GOT3 (cell line): ENCODE data around the gene PRKAR2B.

ENCODE experiments used
- DNase-seq: peaks from one replicate; lab custom pipeline; 2025; ENCODE audit warnings: mixed read lengths; lab: John Stamatoyannopoulos, UW

PRKAR2B gene

GRCh38 chr7:107185716-107186115 lies 141.2 kb downstream of the PRKAR2B start:
- DNase-seq = no peak

DNA sequence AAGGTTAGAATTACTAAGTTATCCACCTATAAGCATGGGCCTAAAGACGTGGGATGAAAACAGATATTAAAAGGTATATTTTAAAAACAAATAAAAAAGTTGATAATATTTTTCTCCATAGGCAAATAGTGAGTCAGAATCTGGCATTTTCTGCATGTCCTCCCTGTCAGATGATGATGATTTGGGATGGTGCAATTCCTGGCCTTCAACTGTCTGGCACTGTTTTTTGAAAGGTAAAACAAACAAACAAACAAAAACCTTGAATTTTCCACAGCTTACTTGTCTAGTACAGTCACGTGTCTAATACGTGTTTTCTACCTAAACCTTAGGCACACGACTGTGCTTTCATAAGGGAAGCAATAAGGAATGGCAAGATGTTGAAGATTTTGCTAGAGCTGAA lies 141.7 kb downstream of the PRKAR2B start:
- DNase-seq = no peak

DNA sequence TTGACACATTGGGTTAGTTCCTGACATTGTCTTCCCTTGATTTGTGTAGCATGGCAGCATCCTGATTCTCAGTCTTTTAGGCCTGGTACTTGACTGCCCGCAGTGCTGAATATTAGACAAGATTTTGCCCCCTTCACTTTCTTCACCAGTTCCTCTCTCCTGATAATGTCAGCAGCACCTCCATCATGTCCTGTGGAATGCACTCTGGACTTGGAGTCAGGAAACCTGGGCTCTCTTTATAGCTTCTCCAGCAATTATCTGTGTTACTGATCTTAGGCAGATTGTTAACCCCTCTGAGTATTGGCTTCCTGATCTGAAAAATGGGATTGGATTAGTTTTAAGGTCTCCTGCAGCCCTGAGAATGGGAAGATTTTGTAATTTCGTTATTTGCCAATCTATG lies 143.3 kb downstream of the PRKAR2B start:
- no peak for DNase-seq

- no peak for DNase-seq
These were observed 145.6 kb downstream of the PRKAR2B start for GRCh38 chr7:107190090-107190489.

DNA sequence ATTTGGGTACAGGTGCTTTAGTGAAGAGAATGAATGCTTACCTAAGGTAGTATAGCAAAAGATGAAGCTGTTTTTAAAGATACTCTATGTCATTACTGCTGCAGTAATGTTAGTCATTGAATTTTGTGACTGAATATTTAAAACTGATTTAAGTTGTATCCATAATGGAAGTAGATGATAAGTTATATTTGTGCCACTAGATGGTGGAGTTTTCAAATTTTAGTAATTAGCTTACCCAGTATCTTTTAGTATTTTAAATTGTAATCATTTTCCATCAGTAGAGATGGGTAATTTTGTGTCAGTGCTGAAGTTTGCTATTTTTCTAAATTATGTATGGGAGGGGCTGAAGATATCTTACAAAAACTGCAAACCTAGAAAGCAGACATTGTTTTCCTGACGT lies 149.5 kb downstream of the PRKAR2B start:
- DNase-seq = no peak

DNA sequence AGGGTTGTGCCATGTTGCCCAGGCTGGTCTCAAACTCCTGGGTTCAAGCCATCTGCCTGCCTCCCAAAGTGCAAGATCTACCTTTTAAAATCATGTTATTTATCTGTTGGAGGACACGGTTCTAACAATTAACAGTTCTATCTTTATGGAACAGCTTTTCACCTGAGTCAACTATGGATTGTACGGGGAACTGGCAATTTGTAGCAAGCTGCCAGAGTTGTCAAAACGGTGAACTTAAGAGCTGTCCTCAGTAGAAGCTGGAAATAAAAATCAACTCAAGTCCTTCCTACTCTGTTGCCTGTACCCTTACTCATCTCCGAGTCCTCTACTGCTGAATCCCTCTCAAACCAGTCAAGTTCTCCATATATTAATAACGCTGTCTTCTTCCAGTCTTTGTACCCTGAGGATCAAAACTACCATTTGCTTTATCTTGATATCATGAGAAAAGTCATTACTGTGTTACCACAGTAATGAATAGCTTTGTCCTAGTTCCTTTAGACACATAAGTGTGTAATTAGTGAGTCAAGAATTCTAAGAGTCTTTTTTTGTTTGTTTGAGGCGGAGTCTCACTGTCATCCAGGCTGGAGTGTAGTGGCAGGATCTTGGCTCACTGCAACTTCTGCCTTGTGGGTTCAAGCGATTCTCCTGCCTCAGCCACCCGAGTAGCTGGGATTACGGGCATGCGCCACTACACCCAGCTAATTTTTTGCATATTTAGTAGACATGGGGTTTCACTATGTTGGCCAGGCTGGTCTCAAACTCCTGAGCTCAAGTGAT lies 152.5 kb downstream of the PRKAR2B start:
- no peak for DNase-seq

GRCh38 chr7:107201795-107202450 lies 157.4 kb downstream of the PRKAR2B start:
- DNase-seq = no peak

GRCh38 chr7:107203607-107204006 lies 159.1 kb downstream of the PRKAR2B start:
- no peak for DNase-seq

- DNase-seq = no peak
These were observed 161.6 kb downstream of the PRKAR2B start for GRCh38 chr7:107206136-107206535.

DNA sequence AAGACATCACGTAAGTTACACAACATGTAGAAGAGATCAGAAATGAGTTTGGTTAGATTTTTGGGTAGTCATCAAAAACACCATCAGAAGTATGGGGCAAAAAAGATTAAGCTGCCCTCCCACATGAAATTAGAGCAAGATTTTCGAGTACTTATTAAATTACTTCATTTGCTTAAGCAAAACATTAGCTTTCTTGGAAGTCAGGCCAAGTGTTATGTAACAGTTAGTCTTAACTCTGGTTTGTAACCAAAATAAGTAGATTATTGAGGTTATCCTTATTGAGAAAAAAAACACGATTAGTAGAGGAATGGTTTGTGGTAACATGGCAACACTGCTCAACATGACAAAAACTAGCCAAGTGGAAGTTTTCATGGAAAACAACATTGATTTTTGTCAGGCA lies 162.2 kb downstream of the PRKAR2B start:
- no peak for DNase-seq

DNA sequence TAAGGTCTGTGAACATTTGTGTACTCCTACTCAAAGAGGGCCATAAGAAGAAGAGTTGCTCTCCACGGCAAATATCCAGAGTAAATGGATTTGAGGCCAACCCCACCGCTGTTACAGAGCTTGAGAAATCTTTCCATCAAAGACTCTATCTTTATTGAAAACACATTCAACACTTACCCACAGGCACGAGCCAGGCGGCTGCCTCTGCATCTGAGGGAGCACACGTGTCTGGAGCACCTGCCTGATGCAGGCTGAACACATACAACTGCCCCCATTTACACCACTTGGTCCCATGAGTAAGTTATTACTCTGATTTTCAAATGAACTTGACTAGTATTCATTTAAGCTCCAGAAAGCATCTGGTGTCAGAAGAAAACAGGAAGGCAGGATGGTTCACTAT lies 163.0 kb downstream of the PRKAR2B start:
- DNase-seq = no peak

DNA sequence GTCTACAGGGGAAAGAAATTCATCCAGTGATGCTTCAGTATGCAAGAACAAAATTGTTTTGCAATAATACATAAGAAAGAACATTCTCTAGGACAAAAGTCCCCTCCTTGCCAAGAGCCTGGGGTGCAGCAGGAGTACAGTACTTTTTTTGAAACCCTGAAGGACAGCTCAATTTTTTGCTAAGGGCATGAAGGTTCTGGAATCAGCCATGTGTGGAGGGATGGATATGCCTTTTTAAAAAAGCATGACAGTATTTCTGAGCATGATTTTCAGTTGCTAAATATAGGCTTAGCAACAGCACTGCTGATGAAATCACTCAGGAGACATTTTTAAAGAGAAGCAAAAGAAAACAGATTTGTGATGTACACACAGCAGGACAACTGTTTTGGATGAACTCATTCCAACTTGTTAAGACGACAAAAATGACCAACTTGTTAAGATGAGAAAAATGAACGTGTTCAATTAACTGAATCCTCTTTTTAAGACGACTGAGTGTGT lies 163.6 kb downstream of the PRKAR2B start:
- DNase-seq = no peak

DNA sequence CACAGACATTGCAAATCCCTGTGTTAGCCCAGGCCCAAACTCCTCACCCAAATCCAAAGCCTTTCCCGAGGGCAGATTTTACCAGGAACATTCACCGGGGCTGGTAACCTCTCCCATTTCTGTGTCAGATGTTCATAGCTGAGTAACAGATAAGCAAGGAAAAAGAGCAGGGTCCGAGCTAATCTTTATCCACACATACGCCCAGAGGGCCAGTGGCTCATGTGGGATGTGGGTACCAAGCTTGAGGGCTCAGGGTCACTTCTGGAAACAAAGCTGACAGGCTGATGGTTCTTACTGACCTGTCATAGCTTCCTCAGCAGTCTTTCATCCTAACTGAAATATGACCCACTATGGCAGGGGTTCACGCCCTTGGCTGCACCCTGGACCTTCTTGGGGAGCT lies 164.1 kb downstream of the PRKAR2B start:
- no peak for DNase-seq

GRCh38 chr7:107209565-107209964 lies 165.1 kb downstream of the PRKAR2B start:
- no peak for DNase-seq

GRCh38 chr7:107210400-107210799 lies 165.9 kb downstream of the PRKAR2B start:
- DNase-seq = no peak
